ENCODE measurements around the gene SLCO2B1.
"Not testable (repeated sequence)": the region's sequence is repeated elsewhere in the genome, so short reads cannot be mapped to it uniquely, and the experiment has no call there.

Gene SLCO2B1

GRCh38 chr11:75150879-75151278 lies at the start of gene SLCO2B1:
Gene SLCO2B1, plus strand, starts transcription at chr11:75151107. Its CDS starts 275 bp downstream, at chr11:75151382.
- no peak for DNase-seq (ENCODE audit: low read depth in 2 of 2)

GRCh38 chr11:75101424-75102128 lies 49.3 kb upstream of the SLCO2B1 start:
- DNase-seq (ENCODE audit: low read depth in 2 of 2) = no peak

GRCh38 chr11:75103380-75104026 lies 47.4 kb upstream of the SLCO2B1 start:
- DNase-seq (ENCODE audit: low read depth in 2 of 2) = peak; percentile 5 to 10

- no peak for DNase-seq (ENCODE audit: low read depth in 2 of 2)
Measured at GRCh38 chr11:75105462-75105925, 45.4 kb upstream of the SLCO2B1 start.

- not testable (repeated sequence) for DNase-seq (ENCODE audit: low read depth in 2 of 2)
Measured at GRCh38 chr11:75105967-75106681, 44.8 kb upstream of the SLCO2B1 start.

GRCh38 chr11:75107187-75107586 lies 43.7 kb upstream of the SLCO2B1 start:
- DNase-seq (ENCODE audit: low read depth in 2 of 2) = no peak

- no peak for DNase-seq (ENCODE audit: low read depth in 2 of 2)
Measured at GRCh38 chr11:75112200-75112599, 38.7 kb upstream of the SLCO2B1 start.

- DNase-seq (ENCODE audit: low read depth in 2 of 2) = no peak
Measured at GRCh38 chr11:75113030-75113429, 37.9 kb upstream of the SLCO2B1 start.

GRCh38 chr11:75114465-75114864 lies 36.4 kb upstream of the SLCO2B1 start:
- DNase-seq (ENCODE audit: low read depth in 2 of 2) = no peak

- DNase-seq (ENCODE audit: low read depth in 2 of 2) = no peak
Measured at GRCh38 chr11:75118577-75118976, 32.3 kb upstream of the SLCO2B1 start.

GRCh38 chr11:75126564-75126963 lies 24.3 kb upstream of the SLCO2B1 start:
- no peak for DNase-seq (ENCODE audit: low read depth in 2 of 2)

- DNase-seq (ENCODE audit: low read depth in 2 of 2) = no peak
Measured at GRCh38 chr11:75132080-75132479, 18.8 kb upstream of the SLCO2B1 start.

GRCh38 chr11:75133976-75134375 lies 16.9 kb upstream of the SLCO2B1 start:
- DNase-seq (ENCODE audit: low read depth in 2 of 2) = no peak

- no peak for DNase-seq (ENCODE audit: low read depth in 2 of 2)
Measured at GRCh38 chr11:75135021-75135650, 15.8 kb upstream of the SLCO2B1 start.

GRCh38 chr11:75135651-75136050 lies 15.3 kb upstream of the SLCO2B1 start:
- no peak for DNase-seq (ENCODE audit: low read depth in 2 of 2)

GRCh38 chr11:75140269-75141138 lies 10.4 kb upstream of the SLCO2B1 start:
- DNase-seq (ENCODE audit: low read depth in 2 of 2) = no peak

- DNase-seq (ENCODE audit: low read depth in 2 of 2) = no peak
Measured at GRCh38 chr11:75141166-75141565, 9.7 kb upstream of the SLCO2B1 start.

GRCh38 chr11:75142714-75143419 lies 8.0 kb upstream of the SLCO2B1 start:
- DNase-seq (ENCODE audit: low read depth in 2 of 2) = peak; percentile 79 to 80

GRCh38 chr11:75143420-75143731 lies 7.5 kb upstream of the SLCO2B1 start:
- no peak for DNase-seq (ENCODE audit: low read depth in 2 of 2)

- DNase-seq (ENCODE audit: low read depth in 2 of 2) = no peak
Measured at GRCh38 chr11:75144716-75145014, 6.2 kb upstream of the SLCO2B1 start.

Data from fibroblast of skin of left biceps (primary cell).